WTC11 (cell line): ENCODE results near the gene HNRNPL. TPM values are rescaled to one million over a fixed set of nuclear protein-coding genes. Genes with fewer than 3 reads are reported as not detected.
"Not testable (repeated sequence)": the region's sequence is repeated elsewhere in the genome, so short reads cannot be mapped to it uniquely, and the experiment has no call there.

Experiments used
- ATAC-seq: fragments of 200-7000 bp; cut with Tn5 transposase; 2 replicates; pipeline ENCODE4 v1.10.0; 2021; ENCODE audit warnings: mild to moderate bottlenecking, moderate library complexity
- CTCF ChIA-PET: fragments of 300-600 bp; sonication (Branson Sonifier 250); formaldehyde crosslinking; loops from one replicate; lab custom pipeline; 2021; ENCODE audit warnings: antibody characterized with exemption; lab: Charles Lee
- POLR2A ChIA-PET: fragments of 350-600 bp; sonication (Branson Sonifier 250); formaldehyde crosslinking; loops from one replicate; lab custom pipeline; 2021; ENCODE audit warnings: antibody characterized with exemption; lab: Charles Lee
- DNase-seq: peaks from one replicate; pipeline ENCODE4 v3.0.0; 2021; ENCODE audit warnings: low spot score
- H3K27ac Mint-ChIP-seq: 2 replicates; pipeline ENCODE4 v1.8.0; 2021; ENCODE audit warnings: mixed read lengths
- H3K27me3 Mint-ChIP-seq: 2 replicates; pipeline ENCODE4 v1.8.0; 2021; ENCODE audit warnings: low read depth, mild to moderate bottlenecking, moderate library complexity, mixed read lengths
- H3K36me3 Mint-ChIP-seq: 2 replicates; pipeline ENCODE4 v1.8.0; 2021; ENCODE audit warnings: mixed read lengths
- H3K4me1 Mint-ChIP-seq: 2 replicates; pipeline ENCODE4 v1.8.0; 2022; ENCODE audit warnings: mixed read lengths
- H3K4me3 Mint-ChIP-seq: 2 replicates; pipeline ENCODE4 v1.8.0; 2021; ENCODE audit warnings: mild to moderate bottlenecking, moderate library complexity, mixed read lengths
- H3K9me3 Mint-ChIP-seq: 2 replicates; pipeline ENCODE4 v1.8.0; 2021; ENCODE audit warnings: mixed read lengths
- CREB1 ChIP-seq: sonication (generic); formaldehyde crosslinking; IDR thresholded peaks from 2 replicates; pipeline ENCODE4 v1.8.0; 2023; ENCODE audit warnings: mild to moderate bottlenecking, missing genetic modification reagents
- E2F4 ChIP-seq: sonication (generic); formaldehyde crosslinking; IDR thresholded peaks from 2 replicates; pipeline ENCODE4 v1.8.1; 2022; ENCODE audit warnings: low read depth, mild to moderate bottlenecking, moderate library complexity, missing genetic modification reagents, borderline replicate concordance
- EMX1 ChIP-seq: fragments of 250-450 bp; sonication (Bioruptor Pico); IDR thresholded peaks from 2 replicates; pipeline ENCODE4 v1.8.0; 2021; ENCODE audit warnings: mild to moderate bottlenecking
- ESRRA ChIP-seq: sonication (generic); formaldehyde crosslinking; IDR thresholded peaks from 2 replicates; pipeline ENCODE4 v1.8.1; 2022; ENCODE audit warnings: mild to moderate bottlenecking, missing genetic modification reagents, borderline replicate concordance
- FOXK1 ChIP-seq: sonication (generic); formaldehyde crosslinking; IDR thresholded peaks from 2 replicates; pipeline ENCODE4 v1.8.0; 2022; ENCODE audit warnings: mild to moderate bottlenecking, moderate library complexity, missing genetic modification reagents
- GTF2I ChIP-seq: fragments of 250-450 bp; sonication (Bioruptor Pico); conservative IDR thresholded peaks from 2 replicates; pipeline ENCODE4 v1.4.0; 2021; ENCODE audit warnings: mild to moderate bottlenecking
- KAT7 ChIP-seq: sonication (generic); formaldehyde crosslinking; IDR thresholded peaks from 2 replicates; pipeline ENCODE4 v1.8.1; 2023; ENCODE audit warnings: missing genetic modification reagents, mild to moderate bottlenecking, borderline replicate concordance
- MXD4 ChIP-seq: fragments of 250-450 bp; sonication (Bioruptor Pico); IDR thresholded peaks from 2 replicates; pipeline ENCODE4 v1.8.0; 2021; ENCODE audit warnings: mild to moderate bottlenecking, moderate library complexity, borderline replicate concordance
- NFATC4 ChIP-seq: fragments of 250-450 bp; sonication (Bioruptor Pico); IDR thresholded peaks from 2 replicates; pipeline ENCODE4 v1.9.0; 2021; ENCODE audit warnings: mild to moderate bottlenecking
- NR2C2 ChIP-seq: sonication (generic); formaldehyde crosslinking; IDR thresholded peaks from 2 replicates; pipeline ENCODE4 v1.8.0; 2022; ENCODE audit warnings: mild to moderate bottlenecking, missing genetic modification reagents
- OVOL2 ChIP-seq: fragments of 250-450 bp; sonication (Bioruptor Pico); IDR thresholded peaks from 2 replicates; pipeline ENCODE4 v1.9.0; 2021; ENCODE audit warnings: mild to moderate bottlenecking, borderline replicate concordance
- PRRX2 ChIP-seq: fragments of 250-450 bp; sonication (Bioruptor Pico); IDR thresholded peaks from 2 replicates; pipeline ENCODE4 v1.8.0; 2021; ENCODE audit warnings: mild to moderate bottlenecking
- RELA ChIP-seq: sonication (generic); formaldehyde crosslinking; IDR thresholded peaks from 2 replicates; pipeline ENCODE4 v1.8.1; 2022; ENCODE audit warnings: missing genetic modification reagents, mild to moderate bottlenecking, borderline replicate concordance
- SP1 ChIP-seq: sonication (generic); formaldehyde crosslinking; conservative IDR thresholded peaks from 2 replicates; pipeline ENCODE4 v1.8.1; 2022; ENCODE audit warnings: missing genetic modification reagents
- TP53 ChIP-seq: sonication (generic); formaldehyde crosslinking; IDR thresholded peaks from 2 replicates; pipeline ENCODE4 v1.8.1; 2023; ENCODE audit warnings: mild to moderate bottlenecking, missing genetic modification reagents
- USF1 ChIP-seq: sonication (generic); formaldehyde crosslinking; IDR thresholded peaks from 2 replicates; pipeline ENCODE4 v1.8.0; 2022; ENCODE audit warnings: mild to moderate bottlenecking, missing genetic modification reagents
- ZNF232 ChIP-seq: sonication (generic); formaldehyde crosslinking; IDR thresholded peaks from 2 replicates; pipeline ENCODE4 v1.8.0; 2022; ENCODE audit warnings: mild to moderate bottlenecking, missing genetic modification reagents
- ZNF317 ChIP-seq: sonication (generic); formaldehyde crosslinking; IDR thresholded peaks from 2 replicates; pipeline ENCODE4 v1.8.1; 2023; ENCODE audit warnings: low read depth, mild to moderate bottlenecking, moderate library complexity, missing genetic modification reagents, borderline replicate concordance
- ZNF416 ChIP-seq: fragments of 250-450 bp; sonication (Bioruptor Pico); IDR thresholded peaks from 2 replicates; pipeline ENCODE4 v1.9.0; 2021; ENCODE audit warnings: mild to moderate bottlenecking, inconsistent platforms
- ZSCAN18 ChIP-seq: fragments of 250-450 bp; sonication (Bioruptor Pico); IDR thresholded peaks from 2 replicates; pipeline ENCODE4 v2.1.2; 2022; ENCODE audit warnings: mild to moderate bottlenecking, moderate library complexity
- total RNA-seq: library from RNA; stranded (reverse); gene quantifications from 3 replicates; pipeline ENCODE4 v1.2.3, GENCODE V29; 2021
- TF ChIP-seq, protein P1 (sequence below): sonication (generic); formaldehyde crosslinking; conservative IDR thresholded peaks from 2 replicates; pipeline ENCODE4 v1.8.1; 2023; ENCODE audit warnings: mild to moderate bottlenecking, low read depth, missing genetic modification reagents, moderate library complexity

The HNRNPL gene
- total RNA-seq, 1 experiment from 2014 or later: 779 TPM

DNA sequence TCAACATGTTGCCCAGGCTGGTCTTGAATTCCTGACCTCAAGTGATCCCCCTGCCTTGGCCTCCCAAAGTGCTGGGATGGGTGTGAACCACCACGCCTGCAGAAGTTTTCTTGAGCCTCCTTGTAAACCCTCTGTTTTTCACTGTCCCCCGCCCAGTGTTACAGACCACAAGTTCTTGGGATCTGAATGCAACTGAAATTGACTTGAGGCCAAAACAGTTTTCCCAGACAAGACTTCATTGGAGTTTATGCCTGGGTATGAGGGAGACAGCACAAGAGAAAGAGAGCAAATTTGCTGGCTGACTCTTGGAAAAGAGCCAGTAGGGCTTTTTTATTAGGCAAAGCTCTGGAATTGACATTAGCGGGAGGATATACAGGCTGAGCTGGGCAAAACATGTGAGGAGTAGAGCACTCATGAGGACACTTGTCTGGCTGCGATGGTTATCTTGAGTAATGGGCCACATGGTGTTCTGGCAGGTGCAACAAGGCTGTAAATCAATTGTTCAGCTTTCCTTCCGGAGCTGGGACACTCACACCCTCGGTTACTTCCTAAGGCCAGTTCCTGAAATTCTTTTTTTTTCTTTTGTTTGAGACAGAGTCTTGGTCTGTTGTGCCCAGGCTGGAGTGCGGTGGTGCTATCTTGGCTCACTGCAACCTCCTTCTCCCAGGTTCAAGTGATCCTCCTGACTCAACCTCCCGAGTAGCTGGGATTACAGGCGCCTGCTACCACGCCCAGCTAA is 12.7 kb upstream of the HNRNPL start (continued):
- TF ChIP-seq E2F4 (CRISPR knock-in tag) (no peak), ZSCAN18 (CRISPR knock-in tag) (no peak), NFATC4 (no peak), USF1 (CRISPR knock-in tag) (no peak)

GRCh38 chr19:38861368-38861767 is 11.6 kb upstream of the HNRNPL start:
- peaks cover 5% of the 10 kb centered on the region for H3K9me3 Mint-ChIP-seq
- TF ChIP-seq ESRRA (CRISPR knock-in tag): no peak
- no peak for TF ChIP-seq CREB1 (CRISPR knock-in tag)
- TF ChIP-seq NR2C2: no peak
- no peak for TF ChIP-seq EMX1 (CRISPR knock-in tag)
- no peak for TF ChIP-seq OVOL2 (CRISPR knock-in tag)
- TF ChIP-seq ZNF416 (CRISPR knock-in tag): no peak
- no peak for TF ChIP-seq GTF2I
- no peak for TF ChIP-seq SP1
- TF ChIP-seq MXD4: no peak
- TF ChIP-seq ZNF232 (CRISPR knock-in tag): no peak
- no peak for TF ChIP-seq PRRX2 (CRISPR knock-in tag)
- TF ChIP-seq FOXK1 (CRISPR knock-in tag): no peak
- TF ChIP-seq KAT7: no peak
- no peak for TF ChIP-seq ZNF317
- TF ChIP-seq RELA: no peak
- no peak for TF ChIP-seq USF1 (CRISPR knock-in tag)
- TF ChIP-seq, protein P1, sequence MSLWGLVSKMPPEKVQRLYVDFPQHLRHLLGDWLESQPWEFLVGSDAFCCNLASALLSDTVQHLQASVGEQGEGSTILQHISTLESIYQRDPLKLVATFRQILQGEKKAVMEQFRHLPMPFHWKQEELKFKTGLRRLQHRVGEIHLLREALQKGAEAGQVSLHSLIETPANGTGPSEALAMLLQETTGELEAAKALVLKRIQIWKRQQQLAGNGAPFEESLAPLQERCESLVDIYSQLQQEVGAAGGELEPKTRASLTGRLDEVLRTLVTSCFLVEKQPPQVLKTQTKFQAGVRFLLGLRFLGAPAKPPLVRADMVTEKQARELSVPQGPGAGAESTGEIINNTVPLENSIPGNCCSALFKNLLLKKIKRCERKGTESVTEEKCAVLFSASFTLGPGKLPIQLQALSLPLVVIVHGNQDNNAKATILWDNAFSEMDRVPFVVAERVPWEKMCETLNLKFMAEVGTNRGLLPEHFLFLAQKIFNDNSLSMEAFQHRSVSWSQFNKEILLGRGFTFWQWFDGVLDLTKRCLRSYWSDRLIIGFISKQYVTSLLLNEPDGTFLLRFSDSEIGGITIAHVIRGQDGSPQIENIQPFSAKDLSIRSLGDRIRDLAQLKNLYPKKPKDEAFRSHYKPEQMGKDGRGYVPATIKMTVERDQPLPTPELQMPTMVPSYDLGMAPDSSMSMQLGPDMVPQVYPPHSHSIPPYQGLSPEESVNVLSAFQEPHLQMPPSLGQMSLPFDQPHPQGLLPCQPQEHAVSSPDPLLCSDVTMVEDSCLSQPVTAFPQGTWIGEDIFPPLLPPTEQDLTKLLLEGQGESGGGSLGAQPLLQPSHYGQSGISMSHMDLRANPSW (CRISPR knock-in tag): no peak
- no peak for TF ChIP-seq TP53 (CRISPR knock-in tag)
- TF ChIP-seq, all 79 proteins: peak for 0
- Mint-ChIP-seq H3K4me3 (no peak overlapping the region), H3K36me3 (peaks cover 5% of the 10 kb centered on the region), H3K27ac (no peak overlapping the region), H3K27me3 (peaks cover 12% of the 10 kb centered on the region), H3K4me1 (no peaks in the 10 kb centered on the region)
- ATAC-seq (no peak), DNase-seq (no peak)
- ChIA-PET CTCF (interaction anchor here (1.2 to 1.6 kb wide), 2 partner anchors 8 to 12 kb away, joined by 3 to 6 read pairs; no protein-coding TSS in a partner anchor), POLR2A (no interaction called here)

DNA sequence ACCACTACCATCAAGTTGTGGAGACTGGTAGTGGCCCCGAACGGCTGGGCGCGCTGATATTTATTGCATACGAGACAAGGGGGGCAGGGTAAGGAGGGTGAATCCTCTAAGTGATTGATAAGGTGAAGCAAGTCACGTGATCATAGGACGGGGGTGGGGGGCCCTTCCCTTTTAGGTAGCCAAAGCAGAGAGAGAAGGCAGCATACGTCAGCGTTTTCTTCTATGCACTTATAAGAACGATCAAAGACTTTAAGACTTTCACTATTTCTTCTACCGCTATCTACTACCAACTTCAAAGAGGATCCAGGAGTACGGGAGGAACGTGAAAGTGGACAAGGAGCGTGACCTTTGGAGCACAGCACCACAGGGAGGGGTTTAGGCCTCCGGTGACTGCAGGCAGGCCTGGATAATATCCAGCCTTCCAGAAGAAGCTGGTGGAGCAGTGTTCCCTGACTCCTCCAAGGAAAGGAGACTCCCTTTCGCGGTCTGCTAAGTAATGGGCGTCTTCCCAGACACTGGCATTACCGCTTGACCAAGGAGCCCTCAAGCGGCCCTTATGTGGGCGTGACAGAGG is 9.9 kb upstream of the HNRNPL start:
- POLR2A ChIA-PET, H3K4me3 Mint-ChIP-seq, ATAC-seq, DNase-seq, H3K4me1 Mint-ChIP-seq, CTCF ChIA-PET, H3K27ac Mint-ChIP-seq: not testable (repeated sequence)
- peaks cover 12% of the 10 kb centered on the region for H3K9me3 Mint-ChIP-seq
- H3K27me3 Mint-ChIP-seq: peaks cover 18% of the 10 kb centered on the region
- peaks cover 13% of the 10 kb centered on the region for H3K36me3 Mint-ChIP-seq
